HG03175 (cell line): ENCODE data around the gene DRC1.
"Not testable (repeated sequence)": the region's sequence is repeated elsewhere in the genome, so short reads cannot be mapped to it uniquely, and the experiment has no call there.

Experiments
- ATAC-seq: cut with Tn5 transposase; IDR thresholded peaks from one replicate; pipeline ENCODE4 v1.9.1; 2021; ENCODE audit warnings: mild to moderate bottlenecking, moderate library complexity; ENCODE audit not compliant: unreplicated experiment

DRC1 gene

GRCh38 chr2:26462100-26462499, 60.4 kb downstream of the DRC1 start:
- no peak for ATAC-seq

- ATAC-seq: no peak
Measured at GRCh38 chr2:26462511-26463243, 61.0 kb downstream of the DRC1 start.

- ATAC-seq: no peak
Measured at GRCh38 chr2:26463244-26464192, 61.8 kb downstream of the DRC1 start.

GRCh38 chr2:26464390-26465265, 62.9 kb downstream of the DRC1 start:
- ATAC-seq: no peak

- no peak for ATAC-seq
Measured at GRCh38 chr2:26465266-26465925, 63.7 kb downstream of the DRC1 start.

- ATAC-seq: no peak
Measured at GRCh38 chr2:26465981-26466471, 64.3 kb downstream of the DRC1 start.

- ATAC-seq: no peak
Measured at GRCh38 chr2:26466662-26467310, 65.1 kb downstream of the DRC1 start.

- ATAC-seq: not testable (repeated sequence)
Measured at GRCh38 chr2:26468544-26468943, 66.8 kb downstream of the DRC1 start.

GRCh38 chr2:26469092-26469710, 67.5 kb downstream of the DRC1 start:
- no peak for ATAC-seq

GRCh38 chr2:26469955-26470354, 68.2 kb downstream of the DRC1 start:
- ATAC-seq: no peak

GRCh38 chr2:26470601-26471260, 69.0 kb downstream of the DRC1 start:
- no peak for ATAC-seq

- ATAC-seq: no peak
Measured at GRCh38 chr2:26471289-26471688, 69.6 kb downstream of the DRC1 start.

- no peak for ATAC-seq
Measured at GRCh38 chr2:26471766-26472706, 70.3 kb downstream of the DRC1 start.

GRCh38 chr2:26472821-26473655, 71.3 kb downstream of the DRC1 start:
- ATAC-seq: no peak

- no peak for ATAC-seq
Measured at GRCh38 chr2:26473796-26474195, 72.1 kb downstream of the DRC1 start.

- no peak for ATAC-seq
Measured at GRCh38 chr2:26474261-26474785, 72.6 kb downstream of the DRC1 start.

- ATAC-seq: no peak
Measured at GRCh38 chr2:26475037-26475436, 73.3 kb downstream of the DRC1 start.
